ENCODE results near the gene TRIM37. TPM values are rescaled to one million over a fixed set of nuclear protein-coding genes. Genes with fewer than 3 reads are reported as not detected.

Gene TRIM37
- total RNA-seq, 6 experiments from 2014 or later = 21.5 to 25.0 (median 23.7) TPM

DNA sequence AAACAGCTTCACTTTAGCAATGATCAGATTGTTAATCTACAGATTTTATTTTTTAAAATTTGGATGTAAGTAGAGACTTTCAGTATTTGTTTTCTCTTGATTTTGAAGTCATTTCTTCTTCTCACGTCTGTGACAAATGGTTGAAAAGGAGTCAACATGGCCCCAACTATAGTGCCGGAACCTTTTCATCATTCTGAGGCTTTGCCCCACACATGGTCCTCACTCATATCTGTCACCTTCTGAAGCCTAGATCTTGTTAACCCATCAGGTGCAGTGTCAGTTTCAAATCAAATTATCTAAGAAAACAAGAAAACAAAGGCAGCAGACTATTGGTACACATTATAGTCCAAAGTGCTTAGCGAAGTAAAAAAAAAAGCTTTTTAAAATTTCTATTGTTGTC lies 124.1 kb downstream of the TRIM37 start:
- Mint-ChIP-seq H3K4me1 (ENCODE audit: low read depth) (no peaks in the 10 kb centered on the region), H3K9me3 (no peaks in the 10 kb centered on the region), H3K27ac (no peak overlapping the region), H3K27me3 (ENCODE audit: insufficient read depth) (no peaks in the 10 kb centered on the region), H3K36me3 (ENCODE audit: low read depth) (no peaks in the 10 kb centered on the region; the same call in 1 of the 2 replicates), H3K4me3 (no peak overlapping the region)
- TF ChIP-seq, protein P1, sequence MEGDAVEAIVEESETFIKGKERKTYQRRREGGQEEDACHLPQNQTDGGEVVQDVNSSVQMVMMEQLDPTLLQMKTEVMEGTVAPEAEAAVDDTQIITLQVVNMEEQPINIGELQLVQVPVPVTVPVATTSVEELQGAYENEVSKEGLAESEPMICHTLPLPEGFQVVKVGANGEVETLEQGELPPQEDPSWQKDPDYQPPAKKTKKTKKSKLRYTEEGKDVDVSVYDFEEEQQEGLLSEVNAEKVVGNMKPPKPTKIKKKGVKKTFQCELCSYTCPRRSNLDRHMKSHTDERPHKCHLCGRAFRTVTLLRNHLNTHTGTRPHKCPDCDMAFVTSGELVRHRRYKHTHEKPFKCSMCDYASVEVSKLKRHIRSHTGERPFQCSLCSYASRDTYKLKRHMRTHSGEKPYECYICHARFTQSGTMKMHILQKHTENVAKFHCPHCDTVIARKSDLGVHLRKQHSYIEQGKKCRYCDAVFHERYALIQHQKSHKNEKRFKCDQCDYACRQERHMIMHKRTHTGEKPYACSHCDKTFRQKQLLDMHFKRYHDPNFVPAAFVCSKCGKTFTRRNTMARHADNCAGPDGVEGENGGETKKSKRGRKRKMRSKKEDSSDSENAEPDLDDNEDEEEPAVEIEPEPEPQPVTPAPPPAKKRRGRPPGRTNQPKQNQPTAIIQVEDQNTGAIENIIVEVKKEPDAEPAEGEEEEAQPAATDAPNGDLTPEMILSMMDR (IDR thresholded peaks at IDR 0.05) = no peak
- no peak for DNase-seq

DNA sequence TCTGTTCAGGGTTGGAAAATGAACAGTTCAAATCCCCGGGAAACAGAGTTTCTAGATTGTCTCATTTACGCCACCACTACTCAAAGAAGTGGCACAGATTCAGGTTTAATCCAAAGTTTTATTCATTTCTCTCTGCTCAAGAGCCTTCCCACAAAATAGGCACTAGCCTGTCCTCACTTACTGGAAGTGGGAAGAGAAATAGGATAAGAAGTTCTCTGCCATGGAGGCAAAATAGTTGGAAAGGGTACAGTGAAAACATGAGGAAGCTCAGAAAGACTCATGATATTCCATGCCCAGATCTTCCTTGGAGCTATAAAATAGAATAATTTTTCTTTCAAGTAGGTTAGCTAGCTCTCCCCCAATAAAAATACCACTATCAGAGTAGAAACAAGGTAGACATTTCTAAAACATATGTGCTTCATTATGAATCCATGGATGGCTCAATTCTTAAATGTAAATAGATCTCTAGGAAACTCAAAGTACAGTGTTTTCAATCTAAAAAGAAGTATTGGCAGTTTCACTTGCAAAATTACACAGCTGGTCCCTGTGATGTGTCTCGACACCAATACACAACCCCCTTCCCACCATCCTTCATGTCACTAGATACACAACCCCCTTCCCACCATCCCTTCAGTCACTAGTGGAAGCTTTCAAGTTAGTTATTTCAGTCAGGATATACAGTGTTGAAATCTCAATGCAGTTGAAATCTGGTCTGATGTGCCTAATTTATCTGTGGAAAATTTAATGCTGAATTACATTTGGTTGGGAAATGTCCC lies 125.8 kb downstream of the TRIM37 start:
- no peaks in the 10 kb centered on the region for H3K9me3 Mint-ChIP-seq
- H3K27ac Mint-ChIP-seq = no peak overlapping the region
- H3K36me3 Mint-ChIP-seq (ENCODE audit: low read depth) = no peaks in the 10 kb centered on the region
- H3K4me1 Mint-ChIP-seq (ENCODE audit: low read depth) = peaks cover 4% of the 10 kb centered on the region
- TF ChIP-seq, protein P1 (IDR thresholded peaks at IDR 0.05) = no peak
- H3K27me3 Mint-ChIP-seq (ENCODE audit: insufficient read depth) = no peaks in the 10 kb centered on the region
- DNase-seq = no peak
- H3K4me3 Mint-ChIP-seq = no peak overlapping the region

DNA sequence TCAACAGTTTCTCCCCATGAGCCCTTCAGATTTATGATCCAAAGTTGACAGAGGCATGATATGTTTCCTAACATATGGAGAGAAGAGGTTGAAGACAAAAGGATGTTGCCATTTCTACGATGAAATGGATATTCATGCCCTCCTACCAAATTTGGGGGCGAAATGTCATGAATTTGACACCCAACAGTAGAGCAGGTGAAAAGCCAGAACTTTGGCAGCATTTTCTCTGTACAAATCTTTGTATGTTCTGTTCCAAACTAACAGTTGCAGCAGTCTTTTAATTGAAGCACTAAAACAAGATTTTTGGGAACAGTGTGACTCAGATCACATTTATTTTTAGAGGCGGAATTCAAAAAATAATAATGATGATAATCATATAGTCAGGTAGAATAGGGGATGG lies 130.1 kb downstream of the TRIM37 start:
- H3K27ac Mint-ChIP-seq = no peak overlapping the region
- no peaks in the 10 kb centered on the region for H3K27me3 Mint-ChIP-seq (ENCODE audit: insufficient read depth)
- no peaks in the 10 kb centered on the region for H3K36me3 Mint-ChIP-seq (ENCODE audit: low read depth)
- H3K4me1 Mint-ChIP-seq (ENCODE audit: low read depth) = peaks cover 14% of the 10 kb centered on the region
- no peaks in the 10 kb centered on the region for H3K9me3 Mint-ChIP-seq
- DNase-seq = no peak
- TF ChIP-seq, protein P1 (IDR thresholded peaks at IDR 0.05) = no peak
- H3K4me3 Mint-ChIP-seq = no peak overlapping the region

DNA sequence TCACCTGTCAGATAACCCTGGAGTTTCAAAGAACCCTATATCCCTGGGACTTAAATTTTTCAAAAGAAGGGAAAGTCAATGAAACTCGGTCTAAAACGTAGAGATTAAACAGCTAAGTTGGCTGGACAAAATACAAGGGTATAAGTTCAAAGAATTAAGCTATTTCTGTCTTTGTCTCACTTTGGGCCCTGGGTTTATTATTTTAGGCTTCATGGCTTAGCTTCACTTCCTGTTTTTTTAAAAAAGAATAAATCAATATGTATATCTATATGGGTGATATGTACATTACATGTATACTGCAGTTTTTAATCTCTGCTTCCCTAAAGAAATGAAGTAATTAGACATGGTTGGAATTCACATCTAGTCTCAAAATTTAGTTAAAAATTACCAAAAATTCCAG lies 132.3 kb downstream of the TRIM37 start:
- TF ChIP-seq, protein P1 (IDR thresholded peaks at IDR 0.05) = no peak
- no peaks in the 10 kb centered on the region for H3K27me3 Mint-ChIP-seq (ENCODE audit: insufficient read depth)
- H3K36me3 Mint-ChIP-seq (ENCODE audit: low read depth) = no peaks in the 10 kb centered on the region

DNA sequence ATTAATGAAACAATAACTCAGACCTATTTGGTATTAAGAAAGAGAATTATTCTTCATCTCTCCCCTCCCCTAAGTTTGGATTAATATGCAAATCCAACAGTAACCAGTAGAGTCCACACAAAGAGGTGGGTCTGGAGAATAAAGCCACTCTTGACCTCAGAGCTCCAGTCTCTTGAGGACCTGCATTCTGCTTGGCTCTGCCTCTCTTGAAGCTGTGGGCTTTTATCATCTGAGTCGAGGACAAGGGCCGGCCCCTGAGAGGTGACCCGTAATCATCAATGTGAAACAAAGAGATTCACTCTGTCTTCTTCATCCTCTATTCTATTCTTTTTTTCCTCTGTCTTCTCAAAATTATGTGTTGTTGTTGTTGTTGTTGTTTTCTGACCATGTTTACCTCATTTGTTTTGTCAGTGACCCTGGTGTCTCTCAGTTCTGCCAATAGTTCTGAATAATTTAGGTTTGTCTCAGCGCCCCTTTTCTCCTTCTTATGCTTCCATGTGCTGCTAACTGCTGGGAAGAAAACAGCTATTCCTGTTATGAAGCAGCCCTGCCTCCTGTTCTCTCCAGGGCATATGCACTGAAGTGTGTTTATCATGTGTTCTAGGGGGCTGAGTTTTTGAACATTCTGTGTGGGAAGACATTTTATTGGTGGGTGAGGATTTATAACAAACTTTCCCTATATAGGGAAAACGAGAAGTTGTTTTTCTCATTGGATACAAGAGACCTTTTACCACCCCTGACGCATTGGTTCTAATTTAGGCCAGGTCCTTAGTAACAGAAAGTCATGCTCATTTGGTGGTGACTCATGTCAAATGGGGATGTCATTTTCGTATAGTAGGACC lies 135.8 kb downstream of the TRIM37 start:
- Mint-ChIP-seq H3K9me3 (no peaks in the 10 kb centered on the region), H3K36me3 (ENCODE audit: low read depth) (no peaks in the 10 kb centered on the region), H3K4me1 (ENCODE audit: low read depth) (peaks cover 40% of the 10 kb centered on the region), H3K27ac (peak overlapping the region; percentile 72), H3K4me3 (peak overlapping the region; percentile 1; the same call in 1 of the 2 replicates), H3K27me3 (ENCODE audit: insufficient read depth) (no peaks in the 10 kb centered on the region)
- TF ChIP-seq, protein P1 (IDR thresholded peaks at IDR 0.05) = no peak
- DNase-seq = peak; percentile 49

More for the DNA sequence above, 132.3 kb downstream of the TRIM37 start:
- no peak overlapping the region for H3K4me3 Mint-ChIP-seq
- no peaks in the 10 kb centered on the region for H3K9me3 Mint-ChIP-seq
- DNase-seq = no peak
- H3K4me1 Mint-ChIP-seq (ENCODE audit: low read depth) = peaks cover 32% of the 10 kb centered on the region
- H3K27ac Mint-ChIP-seq = no peak overlapping the region

Data from HFFc6 (cell line).